GM23338 (cell line): Measurements from ENCODE around the gene KAT2A. TPM values are rescaled to one million over a fixed set of nuclear protein-coding genes. Genes with fewer than 3 reads are reported as not detected.
A peak's percentile ranks its signal among the peaks of the same experiment; 100 is the strongest.

Experiments used
- ATAC-seq: fragments of 200-7000 bp; cut with Tn5 transposase; 3 replicates; pipeline ENCODE4 v1.9.1; 2020
- DNase-seq: peaks from one replicate; pipeline ENCODE4 v3.0.0-alpha.2; 2015; ENCODE audit warnings: low spot score
- H2AFZ ChIP-seq: fragments of 200-600 bp; sonication (generic); 2 replicates; pipeline ENCODE4 v1.8.0; 2016; ENCODE audit warnings: antibody characterized with exemption, mild to moderate bottlenecking, moderate library complexity
- H3F3A ChIP-seq: fragments of 200-600 bp; sonication (generic); replicated peaks from 2 replicates; pipeline ENCODE4 v1.8.0; 2017; ENCODE audit warnings: antibody characterized with exemption, mixed run types, low read depth
- H3K27ac ChIP-seq: fragments of 200-600 bp; sonication (generic); 2 replicates; pipeline ENCODE4 v1.6.1; 2016; ENCODE audit warnings: low read depth
- H3K27me3 ChIP-seq: fragments of 200-600 bp; sonication (generic); 2 replicates; pipeline ENCODE4 v1.8.0; 2016; ENCODE audit warnings: mild to moderate bottlenecking, mixed run types, moderate library complexity; ENCODE audit not compliant: insufficient read depth
- H3K36me3 ChIP-seq: fragments of 200-600 bp; sonication (generic); 2 replicates; pipeline ENCODE4 v1.8.0; 2016; ENCODE audit warnings: mild to moderate bottlenecking; ENCODE audit not compliant: insufficient read depth
- H3K4me1 ChIP-seq: fragments of 200-600 bp; sonication (generic); 2 replicates; pipeline ENCODE4 v1.8.0; 2016; ENCODE audit warnings: mild to moderate bottlenecking, moderate library complexity; ENCODE audit not compliant: insufficient read depth
- H3K4me2 ChIP-seq: fragments of 200-600 bp; sonication (generic); 2 replicates; pipeline ENCODE4 v1.7.1; 2017; ENCODE audit warnings: mixed run types
- H3K4me3 ChIP-seq: fragments of 200-600 bp; sonication (generic); 2 replicates; pipeline ENCODE4 v1.6.1; 2016; ENCODE audit warnings: mixed run types
- H3K79me2 ChIP-seq: fragments of 200-600 bp; sonication (generic); replicated peaks from 2 replicates; pipeline ENCODE4 v1.8.0; 2017; ENCODE audit warnings: mild to moderate bottlenecking; ENCODE audit not compliant: insufficient read depth
- H3K9me2 ChIP-seq: fragments of 200-600 bp; sonication (generic); 2 replicates; pipeline ENCODE4 v1.8.0; 2017; ENCODE audit not compliant: insufficient read depth
- H4K20me1 ChIP-seq: fragments of 200-600 bp; sonication (generic); replicated peaks from 2 replicates; pipeline ENCODE4 v1.8.0; 2017; ENCODE audit warnings: mild to moderate bottlenecking; ENCODE audit not compliant: insufficient read depth
- H3K27ac Mint-ChIP-seq: 2 replicates; pipeline ENCODE4 v1.8.0; 2020; ENCODE audit warnings: inconsistent platforms, mild to moderate bottlenecking, moderate library complexity, mixed read lengths
- H3K27me3 Mint-ChIP-seq: 3 replicates; pipeline ENCODE4 v1.8.0; 2022; ENCODE audit warnings: low read depth, mild to moderate bottlenecking, moderate library complexity, mixed read lengths, inconsistent platforms; ENCODE audit not compliant: insufficient read depth, poor library complexity
- H3K36me3 Mint-ChIP-seq: 3 replicates; pipeline ENCODE4 v1.8.0; 2021; ENCODE audit warnings: low read depth, mild to moderate bottlenecking, inconsistent platforms, moderate library complexity, mixed read lengths
- H3K4me1 Mint-ChIP-seq: 3 replicates; pipeline ENCODE4 v1.8.0; 2020; ENCODE audit warnings: mild to moderate bottlenecking, inconsistent platforms, mixed read lengths
- H3K4me3 Mint-ChIP-seq: 3 replicates; pipeline ENCODE4 v1.8.0; 2021; ENCODE audit warnings: moderate library complexity, mild to moderate bottlenecking, inconsistent platforms, mixed read lengths
- H3K9me3 Mint-ChIP-seq: 3 replicates; pipeline ENCODE4 v1.8.0; 2020; ENCODE audit warnings: moderate library complexity, mild to moderate bottlenecking, inconsistent platforms, mixed read lengths
- CREB1 ChIP-seq: fragments of 250-450 bp; sonication (Bioruptor Pico); IDR thresholded peaks from 2 replicates; pipeline ENCODE4 v1.5.0; 2020; ENCODE audit warnings: low read depth, mild to moderate bottlenecking, moderate library complexity
- EZH2 ChIP-seq: fragments of 200-600 bp; sonication (generic); IDR thresholded peaks from one replicate; pipeline ENCODE4 v1.8.0; 2017; ENCODE audit warnings: antibody characterized with exemption, mild to moderate bottlenecking, low read depth; ENCODE audit not compliant: unreplicated experiment
- JUNB ChIP-seq: IDR thresholded peaks from one replicate; pipeline ENCODE4 v1.6.1; 2016; ENCODE audit warnings: antibody characterized with exemption; ENCODE audit not compliant: unreplicated experiment
- NANOG ChIP-seq: IDR thresholded peaks from 2 replicates; pipeline ENCODE4 v1.6.1; 2016; ENCODE audit warnings: antibody characterized with exemption, borderline replicate concordance
- POLR2AphosphoS5 ChIP-seq: IDR thresholded peaks from 2 replicates; pipeline ENCODE4 v1.6.1; 2016; ENCODE audit warnings: antibody characterized with exemption, low read depth
- REST ChIP-seq: IDR thresholded peaks from one replicate; pipeline ENCODE4 v1.6.1; 2018; ENCODE audit warnings: antibody characterized with exemption; ENCODE audit not compliant: unreplicated experiment
- STAT1 ChIP-seq: IDR thresholded peaks from one replicate; pipeline ENCODE4 v1.6.1; 2016; ENCODE audit warnings: antibody characterized with exemption; ENCODE audit not compliant: unreplicated experiment
- ZNF114 ChIP-seq: fragments of 250-450 bp; sonication (Bioruptor Pico); IDR thresholded peaks from 2 replicates; pipeline ENCODE4 v1.5.0; 2020; ENCODE audit warnings: mild to moderate bottlenecking, moderate library complexity
- ZNF331 ChIP-seq: fragments of 250-450 bp; sonication (Bioruptor Pico); IDR thresholded peaks from 2 replicates; pipeline ENCODE4 v1.5.0; 2020; ENCODE audit warnings: low read depth, mild to moderate bottlenecking, moderate library complexity
- ZNF462 ChIP-seq: fragments of 250-450 bp; sonication (Bioruptor Pico); IDR thresholded peaks from 2 replicates; pipeline ENCODE4 v1.5.0; 2020; ENCODE audit warnings: mild to moderate bottlenecking, moderate library complexity
- polyA plus RNA-seq: library from polyadenylated mRNA; unstranded; fragments of >200 nt; fragmentation: Nextera tagmentation; extraction: Ambion mirVana; gene quantifications from 2 replicates; pipeline ENCODE4 v1.2.1, GENCODE V29; 2016
- total RNA-seq: library from RNA; depleted of rRNA; stranded (reverse); fragments of >200 nt; shearing (Covaris generic); gene quantifications from 2 replicates; pipeline ENCODE4 v1.2.3, GENCODE V29; 2014

Gene KAT2A
- total and polyA plus RNA-seq, 2 experiments from 2014 or later, result 13.9 to 25.2 TPM

GRCh38 chr17:42120770-42121769 is at the start of gene KAT2A (continued):
- TF ChIP-seq CREB1 (CRISPR knock-in tag), result no peak

- Mint-ChIP-seq H3K9me3 (no peaks in the 10 kb centered on the region), H3K36me3 (no peaks in the 10 kb centered on the region), H3K27me3 (peaks cover 22% of the 10 kb centered on the region), H3K27ac (no peak overlapping the region), H3K4me3 (no peak overlapping the region), H3K4me1 (no peaks in the 10 kb centered on the region)
- Histone ChIP-seq H3K4me2 (no peak overlapping the region), H3F3A (no peaks in the 10 kb centered on the region), H3K4me3 (no peak overlapping the region), H3K9me2 (no peaks in the 10 kb centered on the region), H3K36me3 (no peaks in the 10 kb centered on the region), H3K27ac (no peak overlapping the region), H3K79me2 (no peaks in the 10 kb centered on the region), H3K4me1 (no peaks in the 10 kb centered on the region), H4K20me1 (no peaks in the 10 kb centered on the region; the same call in 1 of the 2 replicates), H3K27me3 (no peaks in the 10 kb centered on the region), H2AFZ (peak overlapping the region; percentile 14; the same call in 1 of the 2 replicates)
- DNase-seq (no peak), ATAC-seq (no peak)
- TF ChIP-seq NANOG, result no peak
Measured at GRCh38 chr17:42169351-42169750, 48.2 kb upstream of the KAT2A start.

- H2AFZ ChIP-seq, result no peak overlapping the region
- H3K4me1 ChIP-seq, result no peaks in the 10 kb centered on the region; the same call in 1 of the 2 replicates
- no peak overlapping the region for H3K4me3 ChIP-seq
- H3K27ac ChIP-seq, result no peak overlapping the region
- ATAC-seq (no peak), DNase-seq (no peak)
- H3K27ac Mint-ChIP-seq, result no peak overlapping the region
- H3K27me3 ChIP-seq, result no peaks in the 10 kb centered on the region
- H3K36me3 Mint-ChIP-seq, result no peaks in the 10 kb centered on the region
- no peaks in the 10 kb centered on the region for H3K9me3 Mint-ChIP-seq
- H3K9me2 ChIP-seq, result no peaks in the 10 kb centered on the region
- H3K4me3 Mint-ChIP-seq, result no peak overlapping the region
- no peaks in the 10 kb centered on the region for H3K36me3 ChIP-seq
- H4K20me1 ChIP-seq, result no peaks in the 10 kb centered on the region; the same call in 1 of the 2 replicates
- peaks cover 20% of the 10 kb centered on the region for H3K27me3 Mint-ChIP-seq
- H3F3A ChIP-seq, result no peaks in the 10 kb centered on the region
- no peak overlapping the region for H3K4me2 ChIP-seq
- H3K79me2 ChIP-seq, result no peaks in the 10 kb centered on the region
- H3K4me1 Mint-ChIP-seq, result peaks cover 4% of the 10 kb centered on the region
- no peak for TF ChIP-seq JUNB
- TF ChIP-seq REST, result no peak
- no peak for TF ChIP-seq ZNF331
- no peak for TF ChIP-seq ZNF114
- TF ChIP-seq STAT1, result no peak
- no peak for TF ChIP-seq EZH2
- no peak for TF ChIP-seq POLR2AphosphoS5
- TF ChIP-seq CREB1 (CRISPR knock-in tag), result no peak
- no peak for TF ChIP-seq ZNF462 (CRISPR knock-in tag)
Measured at GRCh38 chr17:42167807-42168206, 46.6 kb upstream of the KAT2A start.
